HG02763 (cell line): ENCODE data around the gene PPP2R2C.

Experiments
- ATAC-seq: cut with Tn5 transposase; IDR thresholded peaks from one replicate; pipeline ENCODE4 v1.9.1; 2021; ENCODE audit warnings: mild to moderate bottlenecking, moderate library complexity; ENCODE audit not compliant: unreplicated experiment

PPP2R2C gene

DNA sequence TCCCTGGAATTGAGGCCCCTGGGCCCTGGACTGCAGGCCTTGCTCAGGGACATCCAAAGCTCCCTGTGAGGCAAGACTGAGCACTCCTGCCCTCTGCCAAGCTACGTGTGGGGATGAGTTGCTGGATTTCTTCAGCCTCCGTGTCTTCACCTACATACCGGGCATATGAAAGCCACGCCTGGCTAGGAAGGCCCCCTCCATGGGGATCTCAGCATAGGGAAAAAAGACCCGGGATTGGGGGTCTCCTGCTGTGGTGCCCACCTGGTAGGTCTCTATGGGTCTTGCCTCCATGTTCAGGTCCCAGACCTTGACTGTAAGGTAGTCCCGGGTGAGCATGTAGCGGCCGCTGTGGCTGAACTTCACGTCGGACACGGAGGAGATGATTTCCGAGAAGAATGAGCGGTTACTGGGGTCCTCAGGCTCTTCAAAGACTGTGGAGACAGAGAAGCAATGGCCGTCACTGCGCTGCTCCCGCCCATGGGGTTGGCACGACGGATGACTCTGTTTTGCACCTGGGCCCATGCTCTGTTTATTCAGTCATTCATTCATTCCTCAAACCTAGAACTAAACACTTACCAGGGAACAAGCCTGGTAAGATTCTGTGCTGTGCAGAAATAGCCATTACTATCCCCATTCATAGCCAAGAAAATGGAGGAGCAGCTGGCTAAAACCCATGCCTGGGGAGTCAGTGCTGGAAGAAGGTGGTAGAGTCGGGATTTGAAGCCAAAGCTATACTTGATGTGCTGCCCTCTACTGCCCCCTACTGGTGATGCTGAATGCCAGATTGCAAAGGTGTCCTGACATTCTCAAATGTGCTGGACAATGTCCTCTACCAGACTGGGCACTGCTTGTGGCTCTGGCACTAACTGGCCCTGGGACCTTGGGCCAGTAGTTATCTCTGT is 138.9 kb downstream of the PPP2R2C start:
- no peak for ATAC-seq

DNA sequence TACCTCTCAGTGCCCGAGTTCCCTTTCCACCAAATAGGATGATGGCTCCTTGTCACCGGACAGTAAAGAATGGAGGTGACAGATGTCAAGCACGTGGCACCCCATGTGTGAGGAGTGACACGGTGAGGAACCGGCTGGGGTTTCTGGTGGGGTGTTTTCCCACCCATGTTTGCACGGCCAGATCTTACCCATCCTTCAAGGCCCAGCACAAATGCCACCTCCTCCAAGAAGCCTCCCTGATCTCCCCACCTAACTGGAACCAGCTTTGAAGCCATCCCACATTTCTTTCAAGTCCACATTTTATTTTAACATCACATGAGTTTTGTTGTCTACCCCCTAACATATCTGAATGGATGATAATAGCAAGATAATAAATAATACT is 139.8 kb downstream of the PPP2R2C start:
- no peak for ATAC-seq

DNA sequence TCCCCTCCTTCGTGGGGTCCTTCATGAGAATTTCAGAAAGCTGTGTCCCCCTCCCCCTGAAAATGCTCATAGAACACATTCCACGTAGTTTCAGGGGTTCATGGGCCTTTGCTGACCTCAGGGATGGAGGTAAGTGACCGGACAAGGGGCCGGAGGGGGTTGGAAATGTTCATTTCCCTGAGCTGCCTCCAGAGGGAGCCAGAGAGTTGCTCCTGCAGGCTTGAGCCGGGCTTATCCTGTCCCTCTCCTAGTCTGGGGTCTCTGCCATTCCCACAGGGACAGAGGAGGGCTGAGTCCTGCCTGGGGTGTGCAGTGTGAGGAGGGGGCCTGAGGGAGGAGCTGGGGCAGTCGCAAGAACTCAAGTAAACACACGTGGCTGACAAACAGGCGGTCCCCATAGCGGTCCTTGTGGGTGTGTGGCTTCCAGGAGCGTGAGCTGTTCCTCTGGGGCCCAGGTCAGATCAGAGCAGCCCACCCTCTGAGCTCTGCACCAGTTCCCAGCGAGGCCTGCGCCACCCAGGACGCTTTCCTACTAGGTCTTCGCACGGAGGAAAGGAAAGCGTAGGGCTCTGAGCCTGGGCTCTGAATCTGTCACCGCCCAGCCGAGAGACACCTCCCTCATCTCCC is 140.3 kb downstream of the PPP2R2C start:
- no peak for ATAC-seq

DNA sequence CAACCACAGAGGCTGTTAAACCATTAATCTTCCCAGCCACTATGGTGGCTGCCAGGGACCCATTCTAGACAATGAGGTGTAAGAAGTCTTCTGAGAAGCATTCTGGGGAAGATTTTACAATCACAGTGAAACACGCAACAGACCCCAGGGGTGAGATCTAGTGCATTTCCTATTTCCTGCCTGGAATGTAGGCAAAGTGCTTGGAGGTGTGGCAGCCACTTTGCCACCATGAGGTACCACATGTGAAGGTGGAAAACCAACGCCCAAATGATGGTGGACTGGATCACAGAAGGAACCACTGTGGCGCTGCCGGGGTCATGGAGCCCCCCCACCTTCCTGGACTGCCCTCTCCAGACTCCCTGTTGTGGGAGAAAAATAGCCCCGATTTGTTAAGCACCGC is 140.9 kb downstream of the PPP2R2C start:
- no peak for ATAC-seq

DNA sequence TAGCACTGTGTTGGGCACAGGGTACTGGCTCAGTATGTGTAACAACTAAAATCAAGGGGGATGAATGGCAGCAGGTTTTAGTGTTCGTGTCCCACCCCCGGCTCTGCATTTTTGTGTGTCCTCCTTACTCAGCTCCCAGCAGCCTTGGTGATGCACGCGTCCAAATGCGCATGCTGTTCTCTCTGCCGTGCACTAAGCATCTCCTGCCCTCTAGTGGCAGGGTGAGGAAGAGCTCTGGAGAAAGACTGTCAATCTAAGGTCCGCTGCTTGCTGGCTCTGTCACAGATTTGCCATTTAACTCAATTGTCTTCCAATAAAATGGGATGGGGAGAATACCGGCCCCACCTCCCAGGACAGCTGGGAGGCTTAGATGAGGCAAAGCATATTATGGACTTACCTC is 141.4 kb downstream of the PPP2R2C start:
- ATAC-seq: no peak

DNA sequence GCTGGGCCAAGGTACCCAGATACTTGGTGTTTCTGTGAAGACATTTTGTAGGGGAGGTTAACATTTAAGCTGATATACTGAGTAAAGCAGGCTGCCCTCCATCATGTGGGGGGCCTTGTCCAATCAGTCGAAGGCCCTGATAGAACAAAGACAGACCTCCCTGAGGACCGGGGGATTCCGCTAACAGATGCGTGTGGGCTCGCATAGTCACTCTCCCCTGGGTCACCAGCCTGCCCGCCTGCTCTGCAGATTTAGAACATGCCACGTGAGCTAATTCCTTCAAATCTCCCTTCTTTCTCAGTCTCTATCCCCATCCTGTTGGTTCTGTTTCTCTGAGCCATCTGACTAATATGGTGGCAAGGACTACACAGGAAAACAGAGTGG is 142.0 kb downstream of the PPP2R2C start:
- no peak for ATAC-seq

DNA sequence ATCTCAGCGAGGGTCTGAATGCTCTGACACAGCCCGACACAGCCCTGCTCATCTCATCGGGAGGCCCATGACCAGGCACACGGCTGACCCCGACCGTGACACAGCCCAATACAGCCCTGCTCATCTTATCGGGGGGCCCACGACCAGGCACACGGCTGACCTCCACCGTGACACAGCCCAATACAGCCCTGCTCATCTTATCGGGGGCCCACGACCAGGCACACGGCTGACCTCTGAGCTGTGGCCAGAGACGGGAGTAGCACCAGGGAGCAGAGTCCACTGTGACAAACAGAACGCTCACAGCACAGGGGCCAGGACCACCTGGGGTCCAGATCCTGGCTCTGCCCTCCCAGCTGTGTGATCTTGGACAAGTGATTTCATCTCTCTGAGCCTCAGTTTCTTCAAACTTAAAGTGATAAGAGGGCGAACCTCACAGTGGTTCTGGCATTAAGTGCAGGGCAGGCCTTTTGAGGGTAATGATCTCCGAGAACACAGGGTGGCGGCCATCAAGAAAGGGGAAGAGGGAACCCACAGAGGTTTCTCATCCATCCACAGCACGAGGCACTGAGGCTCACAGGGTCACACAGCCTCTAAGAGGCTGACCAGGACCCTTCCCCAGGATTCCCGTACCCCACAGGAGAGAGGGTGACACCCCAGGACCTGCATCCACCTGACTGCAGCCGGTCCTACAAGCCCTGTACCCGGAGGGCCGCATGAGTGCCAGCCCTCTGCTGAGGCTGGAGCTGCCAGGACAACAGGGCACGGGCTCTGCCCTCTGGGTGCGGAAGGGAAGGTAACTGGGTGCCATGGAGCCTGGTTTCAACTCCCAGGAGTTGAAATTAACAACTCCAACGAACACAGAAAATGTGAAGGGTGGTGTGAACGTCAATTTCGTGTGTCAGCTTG is 142.7 kb downstream of the PPP2R2C start:
- no peak for ATAC-seq

DNA sequence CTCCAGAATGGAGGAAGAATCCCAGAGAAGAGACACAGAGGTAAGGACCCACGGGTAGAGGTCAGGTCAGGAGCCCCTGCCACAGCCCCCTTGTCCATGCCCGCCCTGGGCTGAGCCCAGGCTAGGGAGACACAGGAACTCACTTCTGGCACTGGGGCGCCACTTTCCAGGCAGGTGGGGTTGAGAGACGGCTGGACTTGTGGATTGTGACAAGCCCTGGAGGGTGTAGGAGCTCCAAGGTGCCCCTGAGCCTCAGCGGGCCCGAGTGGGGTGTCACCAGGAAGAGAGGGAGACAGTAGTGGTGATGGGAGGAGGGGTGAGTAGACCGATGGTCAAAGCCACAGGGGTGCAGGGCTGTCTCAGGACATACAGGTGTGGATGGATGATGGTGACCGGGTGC is 143.9 kb downstream of the PPP2R2C start:
- ATAC-seq: no peak

DNA sequence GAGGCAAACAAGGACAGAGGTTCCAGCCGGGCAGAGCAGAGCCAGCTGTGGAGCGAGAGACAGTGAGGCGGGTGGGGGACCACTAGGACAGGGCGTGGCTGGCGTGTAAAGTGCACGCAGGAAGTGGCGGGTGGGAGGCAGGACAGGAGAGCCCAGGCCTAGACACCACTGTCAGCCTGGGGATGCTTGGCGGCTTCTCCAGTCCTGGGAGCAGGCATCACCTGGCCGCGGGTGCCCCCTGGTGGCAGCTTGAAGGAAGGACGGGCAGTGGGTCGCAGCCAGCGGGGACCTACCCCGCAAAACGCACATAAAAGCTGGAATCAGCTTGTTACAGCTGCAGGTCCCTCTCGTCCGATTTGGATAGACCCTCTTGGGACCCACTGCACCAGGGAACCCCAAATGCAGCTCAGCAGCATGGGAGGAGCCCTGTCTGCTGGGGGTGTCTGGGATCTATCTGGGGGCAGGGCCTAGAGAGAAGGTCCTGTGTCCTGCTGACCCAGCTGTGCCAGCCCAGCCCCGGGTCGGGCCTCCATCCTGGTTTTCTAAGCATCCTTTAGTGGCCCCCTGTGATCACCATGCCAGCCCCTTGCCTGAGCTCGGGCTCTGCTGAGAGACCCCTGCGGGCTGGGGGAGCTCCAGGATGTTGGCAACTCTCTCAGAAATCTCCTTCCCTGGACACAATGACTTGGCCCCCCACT is 145.0 kb downstream of the PPP2R2C start:
- ATAC-seq: peak; percentile 59

DNA sequence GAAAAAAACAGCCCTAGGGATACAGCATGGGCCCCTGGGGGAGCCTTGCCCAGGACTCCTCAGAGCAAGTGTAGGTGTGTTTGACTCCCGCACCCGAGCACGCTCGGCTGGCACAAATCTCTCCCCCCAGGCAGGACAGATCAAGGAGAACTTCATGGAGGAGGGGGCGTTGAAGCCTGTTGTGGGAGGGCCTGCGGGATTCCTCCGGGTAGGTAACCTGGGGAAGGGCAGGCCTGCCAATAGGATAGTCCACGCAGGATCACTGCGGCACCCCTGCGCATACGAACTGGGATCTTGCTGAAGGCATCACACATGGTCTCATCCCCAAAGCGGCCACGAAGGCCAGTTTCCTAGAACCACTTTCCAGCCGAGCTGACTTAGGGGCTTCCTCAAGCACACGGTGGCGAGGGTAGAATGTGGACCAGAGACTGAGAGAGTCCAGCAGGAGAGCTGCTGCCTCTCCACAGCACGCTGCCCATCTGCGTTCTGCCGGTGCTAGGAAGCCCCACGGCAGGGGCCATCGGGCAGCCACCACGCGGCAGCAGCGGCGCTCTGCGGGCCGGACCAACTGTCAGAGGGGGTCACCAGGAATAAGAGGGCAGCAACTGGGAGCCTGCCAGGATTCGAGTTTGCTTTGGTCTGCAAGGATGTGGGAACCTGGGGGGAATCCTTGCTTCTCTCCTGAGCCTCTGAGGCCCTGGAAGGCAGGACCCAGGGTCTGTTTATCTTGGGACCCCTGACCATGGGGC is 145.9 kb downstream of the PPP2R2C start:
- ATAC-seq: no peak

DNA sequence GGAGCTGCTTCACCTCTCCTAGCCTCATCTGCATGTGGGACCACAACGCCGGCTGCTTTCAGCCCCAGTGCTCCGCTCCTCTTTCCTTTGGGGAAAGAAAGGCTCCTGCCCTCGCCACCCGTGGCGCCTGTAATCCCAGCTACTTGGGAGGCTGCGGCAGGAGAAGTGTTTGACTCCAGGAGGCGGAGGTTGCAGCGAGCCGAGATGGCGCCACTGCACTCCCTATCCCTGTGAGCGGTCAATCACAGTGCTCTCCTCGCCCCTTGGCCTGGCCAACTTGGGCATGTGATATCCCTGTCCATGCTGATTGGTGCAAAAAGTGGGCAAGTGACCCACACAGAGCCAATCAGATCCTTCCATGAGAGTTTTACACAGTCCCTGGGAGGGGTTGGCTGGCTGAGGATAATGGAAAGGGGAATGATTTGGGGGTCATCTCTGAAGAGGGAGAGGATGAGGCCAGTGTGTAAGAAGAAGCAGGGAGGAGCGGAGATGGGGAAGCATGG is 146.6 kb downstream of the PPP2R2C start:
- ATAC-seq: no peak

DNA sequence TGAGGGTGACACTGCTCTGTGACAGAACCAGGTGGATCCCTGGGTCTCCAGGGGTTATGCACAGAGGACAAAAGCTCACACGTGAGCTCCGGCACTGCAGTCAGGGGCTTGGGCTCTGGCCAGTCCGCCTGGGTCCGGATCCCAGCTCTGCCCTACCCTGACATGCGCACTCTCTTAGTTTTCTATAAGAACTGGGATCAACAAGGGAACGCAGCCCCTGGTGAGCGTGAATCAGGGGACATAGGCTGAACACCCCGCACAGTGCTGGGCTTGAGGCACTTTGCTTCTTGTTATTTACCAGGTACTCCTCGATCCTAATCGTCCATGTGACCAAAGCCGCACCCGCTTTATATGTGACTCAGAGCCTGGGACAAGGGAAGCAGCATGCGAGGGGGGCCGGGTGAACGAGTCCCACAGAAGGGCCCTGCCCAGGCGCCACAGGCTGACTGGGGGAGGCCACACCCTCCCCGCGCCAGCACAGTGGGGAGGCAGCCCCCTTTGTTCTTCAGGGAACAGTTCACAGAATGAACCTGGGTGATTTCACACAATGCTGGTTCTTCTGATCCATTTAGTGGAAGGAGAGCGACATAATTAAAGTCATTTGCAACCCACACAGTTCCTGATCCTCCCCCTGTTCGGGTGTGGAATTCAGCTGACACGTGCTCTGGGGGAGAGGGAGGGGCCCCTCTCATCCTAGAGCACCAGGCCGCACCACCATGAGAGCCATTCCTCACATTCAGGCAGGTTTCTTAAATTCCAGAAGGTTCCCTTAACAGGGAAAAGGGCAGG is 147.2 kb downstream of the PPP2R2C start:
- no peak for ATAC-seq

DNA sequence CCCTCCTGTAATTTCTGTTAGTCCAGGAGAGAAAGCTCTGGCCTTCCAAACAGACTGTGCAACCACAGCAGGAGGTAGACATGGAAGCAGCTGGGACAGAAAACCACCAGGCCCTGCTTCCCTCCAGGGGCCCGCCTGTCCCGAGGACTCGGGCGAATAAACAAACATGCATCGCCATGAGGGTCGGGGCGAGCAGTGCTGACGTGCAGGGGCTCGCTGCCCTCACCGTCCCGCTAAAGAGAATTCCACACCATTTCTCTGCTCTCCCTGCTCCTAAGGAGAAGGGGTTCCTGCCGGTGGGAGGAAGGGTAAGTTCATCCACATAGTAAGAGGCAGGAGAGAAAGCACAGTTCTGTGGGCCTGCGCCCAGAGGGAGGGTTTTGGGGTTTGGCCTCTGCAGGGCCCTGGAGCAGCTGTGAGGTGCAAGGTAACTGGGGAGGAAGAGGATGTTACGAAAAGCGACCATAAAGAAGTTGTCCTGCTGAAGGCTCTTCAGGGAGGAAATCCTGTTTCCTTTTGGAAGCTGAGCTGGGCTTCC is 147.9 kb downstream of the PPP2R2C start:
- ATAC-seq: no peak

DNA sequence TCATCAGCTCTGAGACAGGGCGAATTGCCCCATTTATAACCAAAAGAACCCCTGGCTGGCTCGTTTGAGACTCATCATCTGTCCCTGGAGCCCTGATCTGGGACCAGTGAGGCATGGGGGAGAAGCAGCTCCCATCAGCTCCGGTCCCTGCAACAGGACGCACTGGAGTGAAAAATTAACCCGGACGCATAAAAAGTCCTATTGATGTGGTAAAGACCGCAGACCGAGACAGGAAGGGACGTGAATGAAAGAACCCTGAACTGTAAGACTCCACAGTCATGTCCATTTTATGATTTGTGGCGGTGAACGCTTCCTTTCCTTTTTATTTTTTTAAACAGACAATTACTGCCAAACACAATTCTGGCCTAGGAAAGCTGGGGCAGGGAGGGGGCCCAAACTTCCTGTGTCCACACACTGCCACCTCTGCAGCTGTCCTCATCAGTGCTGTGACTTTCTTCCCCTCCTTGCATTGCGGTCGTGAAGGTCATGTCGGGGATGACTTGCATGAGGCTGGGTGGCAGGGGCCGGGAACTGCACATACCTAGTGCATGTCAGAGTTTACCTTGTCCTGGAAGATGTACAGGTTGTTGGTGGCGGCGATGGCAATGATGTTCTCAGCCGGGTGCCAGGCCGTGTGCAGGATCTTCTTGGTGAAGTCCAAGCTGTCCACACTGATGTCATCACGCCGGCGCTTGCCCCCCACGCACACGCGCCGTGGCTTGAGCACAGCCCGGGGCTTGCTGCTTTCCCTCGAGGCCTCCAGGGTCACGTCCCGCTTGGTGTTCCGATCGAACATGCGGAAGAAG is 149.4 kb downstream of the PPP2R2C start:
- no peak for ATAC-seq

DNA sequence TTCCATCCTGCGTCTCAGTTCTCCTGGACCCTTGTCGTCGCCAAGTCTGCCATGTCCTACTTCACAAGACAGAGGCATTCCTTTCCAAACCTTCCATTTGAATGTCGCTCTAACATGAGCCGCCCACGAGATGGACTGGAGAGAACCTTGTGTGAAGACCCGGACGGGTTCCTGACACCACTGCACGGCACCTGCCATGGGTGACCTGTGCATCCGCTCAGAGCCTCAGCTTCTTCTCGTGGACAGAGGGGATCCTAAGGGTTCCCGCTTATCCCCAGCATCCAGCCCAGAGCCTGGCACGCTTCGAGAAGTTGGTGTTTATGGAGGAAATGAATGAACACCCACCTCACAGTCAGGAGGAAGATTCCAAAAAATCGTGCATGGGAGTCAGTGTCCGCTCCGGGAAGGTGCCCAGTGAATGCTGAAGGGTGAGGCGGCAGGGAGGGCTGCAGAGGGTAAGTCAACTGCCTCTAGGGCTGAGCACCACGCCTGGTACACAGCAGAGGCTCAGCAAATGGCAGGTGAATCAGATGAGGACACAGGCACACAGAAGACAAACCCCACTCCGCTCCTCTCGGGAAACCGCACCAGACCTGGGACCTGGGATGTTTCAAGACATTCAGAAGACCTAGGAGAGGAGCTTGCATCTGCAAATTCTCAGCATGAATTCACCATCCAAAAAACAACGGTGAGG is 150.2 kb downstream of the PPP2R2C start:
- no peak for ATAC-seq

DNA sequence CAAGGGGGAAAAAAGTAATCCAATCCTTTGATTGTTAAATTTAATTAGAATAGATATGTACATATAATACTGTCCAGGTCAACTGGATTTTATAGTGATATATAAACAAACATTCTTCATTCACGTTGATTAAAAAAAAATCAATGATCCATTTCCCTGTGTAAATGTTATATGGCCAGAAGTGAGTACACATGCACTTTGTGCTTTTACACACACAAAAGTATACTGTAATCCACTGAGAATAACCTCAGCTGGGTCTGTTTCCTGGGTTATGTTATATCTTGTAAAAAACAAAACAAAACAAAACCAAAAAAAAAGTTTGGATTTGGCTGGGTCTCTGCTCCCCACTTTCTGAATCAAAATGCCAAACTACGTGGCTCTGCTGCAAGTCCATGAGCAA is 151.1 kb downstream of the PPP2R2C start:
- ATAC-seq: no peak

DNA sequence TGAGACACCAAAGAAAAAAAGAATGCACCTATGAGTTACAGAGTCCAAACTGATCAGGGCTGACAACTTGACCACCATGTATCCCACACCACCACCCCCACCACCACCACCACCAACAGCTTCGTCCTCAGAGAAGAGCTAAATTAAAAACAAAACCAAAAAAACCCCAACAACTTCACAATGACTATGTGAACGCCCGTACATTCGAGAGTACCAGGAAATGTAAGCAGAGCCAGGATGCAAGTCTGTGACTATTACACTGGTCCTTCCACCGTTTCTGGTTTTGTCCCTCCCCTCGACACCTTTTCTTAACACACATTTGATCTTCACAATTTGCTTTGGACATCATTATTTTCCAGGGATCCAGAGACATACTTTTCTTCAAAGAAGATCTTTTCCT is 151.8 kb downstream of the PPP2R2C start:
- ATAC-seq: no peak
